A549 treated with AZD2906 at 1 μM for 4 hours (cell line): ENCODE data around the gene TSPY8. TPM values are rescaled to one million over a fixed set of nuclear protein-coding genes. Genes with fewer than 3 reads are reported as not detected.

Experiments used
- total RNA-seq: library from RNA; stranded (reverse); fragments of 200-300 nt; extraction: Qiagen RNA extraction; gene quantifications from 5 replicates; pipeline ENCODE4 v1.2.3, GENCODE V29; 2022

The TSPY8 gene, protein sequence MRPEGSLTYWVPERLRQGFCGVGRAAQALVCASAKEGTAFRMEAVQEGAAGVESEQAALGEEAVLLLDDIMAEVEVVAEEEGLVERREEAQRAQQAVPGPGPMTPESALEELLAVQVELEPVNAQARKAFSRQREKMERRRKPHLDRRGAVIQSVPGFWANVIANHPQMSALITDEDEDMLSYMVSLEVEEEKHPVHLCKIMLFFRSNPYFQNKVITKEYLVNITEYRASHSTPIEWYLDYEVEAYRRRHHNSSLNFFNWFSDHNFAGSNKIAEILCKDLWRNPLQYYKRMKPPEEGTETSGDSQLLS
- total RNA-seq = not detected in 5 replicates

DNA sequence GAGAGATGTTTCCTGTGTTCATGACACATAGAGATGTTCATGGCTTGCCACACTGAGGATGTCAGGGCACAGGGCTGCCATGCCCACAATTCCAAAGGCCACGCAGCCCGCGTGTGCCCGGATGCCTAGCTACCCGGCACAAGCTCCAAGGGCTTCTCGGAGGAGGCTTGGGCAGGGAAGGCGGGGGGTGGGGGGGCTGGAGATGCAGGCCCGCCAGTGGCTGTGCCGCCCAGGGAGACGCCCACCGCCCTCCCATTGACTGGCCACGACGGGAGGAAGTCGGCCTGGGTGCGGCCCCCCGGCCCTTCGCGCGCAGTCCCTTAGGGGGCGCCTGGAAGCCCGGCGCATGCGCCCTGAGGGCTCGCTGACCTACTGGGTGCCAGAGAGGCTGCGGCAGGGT lies at the start of gene TSPY8:
Gene TSPY8 (plus strand): TSS at position 301 of the 400 bp plus-strand sequence. CDS start 46 bp downstream, at position 347.

GRCh38 chrY:9337164-9337563 lies 20.4 kb upstream of the TSPY8 start, which contains the start of gene TSPY4:
TSS of gene TSPY4 (plus strand) at chrY:9337464. CDS start at chrY:9337510, 46 bp downstream.

DNA sequence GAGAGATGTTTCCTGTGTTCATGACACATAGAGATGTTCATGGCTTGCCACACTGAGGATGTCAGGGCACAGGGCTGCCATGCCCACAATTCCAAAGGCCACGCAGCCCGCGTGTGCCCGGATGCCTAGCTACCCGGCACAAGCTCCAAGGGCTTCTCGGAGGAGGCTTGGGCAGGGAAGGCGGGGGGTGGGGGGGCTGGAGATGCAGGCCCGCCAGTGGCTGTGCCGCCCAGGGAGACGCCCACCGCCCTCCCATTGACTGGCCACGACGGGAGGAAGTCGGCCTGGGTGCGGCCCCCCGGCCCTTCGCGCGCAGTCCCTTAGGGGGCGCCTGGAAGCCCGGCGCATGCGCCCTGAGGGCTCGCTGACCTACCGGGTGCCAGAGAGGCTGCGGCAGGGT lies 40.5 kb downstream of the TSPY8 start, which contains the start of gene TSPY3:
Gene TSPY3 (plus strand): TSS at position 301 of the 400 bp plus-strand sequence. CDS start 46 bp downstream, at position 347.

Other genes with a start within 250 kb of the TSPY8 start
- gene TSPY4, start 20.3 kb upstream of the TSPY8 start, total RNA-seq = not detected in 5 replicates
- gene TSPY3, start 40.6 kb downstream of the TSPY8 start, total RNA-seq = not detected in 5 replicates
- gene TSPY1, start 109.2 kb downstream of the TSPY8 start, total RNA-seq = not detected in 5 replicates
- not detected in 5 replicates for gene TSPY9, start 129.5 kb downstream of the TSPY8 start, total RNA-seq
- not detected in 5 replicates for gene TSPY10, start 170.1 kb downstream of the TSPY8 start, total RNA-seq